GM21723 (cell line): ENCODE data around the gene NRXN3.

Source experiments
- ATAC-seq: cut with Tn5 transposase; IDR thresholded peaks from one replicate; pipeline ENCODE4 v1.9.1; 2021; ENCODE audit warnings: mild to moderate bottlenecking, moderate library complexity; ENCODE audit not compliant: unreplicated experiment

Gene NRXN3

DNA sequence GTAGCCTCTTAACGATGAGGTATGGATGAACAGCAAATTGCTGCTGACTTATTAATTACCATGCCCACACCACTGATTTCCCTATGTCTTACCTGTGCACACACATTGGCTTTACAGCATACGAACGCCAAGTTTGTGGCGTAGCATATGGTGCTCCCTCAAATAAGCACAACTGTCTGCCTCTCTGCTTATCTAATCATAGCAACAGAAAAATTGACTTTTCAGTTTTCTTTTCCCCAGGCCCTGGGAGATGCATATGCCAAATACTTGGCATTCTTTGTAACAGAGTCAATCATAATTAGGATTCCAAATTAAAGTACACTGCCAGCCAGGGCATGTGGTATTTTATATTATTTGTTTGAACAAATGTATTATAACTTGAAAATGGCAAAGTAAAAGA is 1415.7 kb downstream of the NRXN3 start:
- no peak for ATAC-seq

DNA sequence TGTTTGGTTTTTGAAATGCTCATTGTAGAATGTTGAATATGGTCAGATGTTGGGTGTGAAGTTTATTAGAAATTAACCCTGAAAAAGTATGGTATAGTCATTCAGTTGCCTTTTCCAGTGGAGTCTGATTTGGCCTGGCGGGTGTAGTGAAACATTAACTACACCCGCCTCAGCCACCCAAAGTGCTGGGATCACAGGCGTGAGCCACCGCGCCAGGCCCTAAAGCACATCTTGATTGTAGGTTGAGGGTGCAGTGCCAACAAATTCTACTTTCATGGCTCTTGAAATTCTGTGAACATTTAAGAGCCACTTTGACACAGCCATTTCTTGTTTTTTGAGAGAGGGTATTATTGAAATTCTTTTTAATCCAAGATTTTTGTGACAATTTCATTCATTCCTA is 1416.2 kb downstream of the NRXN3 start:
- no peak for ATAC-seq

DNA sequence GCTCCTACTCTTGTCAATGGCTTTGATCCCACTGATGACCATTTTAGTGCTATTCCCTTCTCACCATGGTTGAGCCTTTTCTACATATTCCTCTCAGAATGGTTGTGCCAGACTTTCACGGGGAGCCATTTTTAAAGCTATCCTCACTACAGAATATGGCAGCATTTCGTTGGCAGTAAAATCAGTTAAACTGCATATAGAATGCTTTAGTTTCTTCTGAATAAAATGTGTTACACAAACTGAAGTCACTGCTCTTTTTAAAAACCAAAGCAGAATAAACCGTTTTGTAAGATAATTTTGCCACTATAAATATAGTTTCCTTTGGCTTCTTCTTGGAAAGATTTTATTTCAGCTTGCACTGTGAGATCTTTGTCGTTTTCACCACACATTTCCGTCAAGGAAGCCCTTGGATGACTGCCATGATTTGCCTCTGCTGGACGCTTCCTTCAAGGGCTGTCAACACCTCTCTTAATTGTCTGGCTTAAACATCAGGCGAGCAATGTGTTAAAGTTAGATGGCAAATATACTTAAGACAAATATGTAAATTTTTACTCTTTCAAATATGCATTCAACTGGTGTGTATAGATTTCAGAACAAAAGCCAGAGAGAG is 1416.9 kb downstream of the NRXN3 start:
- no peak for ATAC-seq

DNA sequence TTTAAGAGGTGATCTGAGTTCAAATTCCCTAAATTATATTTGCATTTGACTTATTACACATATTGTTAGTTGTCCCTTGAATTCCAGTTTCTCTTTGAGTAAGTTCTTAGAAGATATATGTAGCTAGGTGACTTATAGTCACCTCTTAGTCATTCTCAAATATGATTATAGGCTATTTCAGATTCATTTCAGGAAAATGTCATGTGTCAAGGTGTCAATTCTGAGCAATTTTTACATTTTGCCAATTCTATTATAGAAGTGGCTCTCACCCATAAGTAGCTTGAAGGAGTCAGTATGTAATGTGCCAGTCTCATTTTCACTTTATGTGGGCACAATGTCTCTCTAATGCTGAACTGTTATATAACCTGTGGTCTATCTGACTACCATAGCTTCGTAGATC is 1417.7 kb downstream of the NRXN3 start:
- ATAC-seq, result no peak

DNA sequence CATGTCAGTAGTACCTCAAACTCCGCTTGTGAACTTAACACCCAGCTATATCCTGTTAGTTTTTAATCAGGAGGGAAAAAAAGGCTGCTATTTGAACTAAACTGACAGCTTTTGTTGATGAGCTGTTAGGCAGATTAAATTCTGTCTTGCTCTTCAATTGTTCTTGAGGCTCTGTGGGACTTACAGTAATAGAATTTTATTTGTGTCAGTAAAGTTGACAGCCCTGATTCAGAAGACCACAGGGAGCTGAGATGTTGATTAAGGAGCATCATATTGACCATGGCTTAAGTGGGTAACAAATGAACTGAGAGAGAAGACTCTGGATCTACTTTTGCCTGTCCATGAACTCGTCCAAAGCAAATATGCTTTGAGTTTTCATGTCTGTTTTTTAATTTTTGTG is 1418.2 kb downstream of the NRXN3 start:
- no peak for ATAC-seq

DNA sequence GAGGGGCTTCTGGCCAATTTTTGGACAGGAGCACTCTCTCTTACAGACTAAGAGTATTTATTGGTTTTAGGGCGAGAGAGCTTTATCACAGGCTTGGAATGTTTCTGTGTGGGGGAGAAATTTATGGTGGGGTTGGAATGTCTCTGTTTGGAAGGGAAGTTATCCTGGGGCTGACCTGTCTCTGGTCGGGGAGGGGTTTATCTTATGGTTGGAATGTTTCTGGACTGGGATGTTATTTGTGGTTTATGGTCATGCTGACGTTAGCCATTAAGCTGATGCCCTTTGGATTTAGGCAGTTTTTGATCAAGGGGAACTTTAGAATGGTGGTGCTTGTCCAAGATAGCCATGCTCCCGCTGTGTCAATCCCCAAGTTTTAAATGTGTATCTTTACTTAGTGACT is 1426.4 kb downstream of the NRXN3 start:
- no peak for ATAC-seq

DNA sequence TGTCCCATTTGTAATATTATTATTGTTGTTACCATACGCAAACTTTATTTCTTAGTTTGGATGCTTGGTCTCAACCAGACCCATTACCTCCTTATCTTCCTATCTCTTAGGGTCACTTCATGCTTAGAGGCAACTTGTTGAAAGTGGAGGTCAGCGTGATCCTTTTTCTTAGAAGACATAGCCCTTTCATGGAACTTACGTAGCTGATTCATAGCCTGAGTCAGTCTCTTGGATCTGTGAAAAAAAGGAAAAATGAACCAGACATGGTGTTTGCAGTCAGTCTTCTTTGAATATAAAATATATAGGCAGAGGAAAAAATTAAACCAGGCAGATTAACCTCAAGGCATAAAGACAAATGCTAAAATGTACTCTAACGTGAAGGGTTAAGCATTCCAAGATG is 1427.4 kb downstream of the NRXN3 start:
- no peak for ATAC-seq

DNA sequence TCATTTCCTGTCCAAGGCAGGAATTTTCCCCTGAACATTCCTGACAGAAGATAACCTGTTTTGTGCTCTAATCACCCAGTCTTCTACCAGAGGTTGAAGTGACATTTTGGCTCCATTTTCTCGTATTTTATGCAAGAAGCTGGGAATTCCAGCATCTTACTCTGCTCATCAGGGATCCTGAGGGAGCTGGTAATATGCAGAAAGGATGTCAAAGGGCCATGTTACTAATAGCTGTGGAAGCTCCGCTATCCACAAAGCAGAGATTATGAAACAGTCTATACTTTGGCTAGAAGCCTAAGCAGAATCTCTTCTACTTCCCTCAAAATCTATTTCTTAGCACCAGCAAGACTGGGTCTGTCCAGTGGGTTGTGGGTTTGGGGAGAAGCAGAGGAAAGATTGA is 1428.2 kb downstream of the NRXN3 start:
- no peak for ATAC-seq

DNA sequence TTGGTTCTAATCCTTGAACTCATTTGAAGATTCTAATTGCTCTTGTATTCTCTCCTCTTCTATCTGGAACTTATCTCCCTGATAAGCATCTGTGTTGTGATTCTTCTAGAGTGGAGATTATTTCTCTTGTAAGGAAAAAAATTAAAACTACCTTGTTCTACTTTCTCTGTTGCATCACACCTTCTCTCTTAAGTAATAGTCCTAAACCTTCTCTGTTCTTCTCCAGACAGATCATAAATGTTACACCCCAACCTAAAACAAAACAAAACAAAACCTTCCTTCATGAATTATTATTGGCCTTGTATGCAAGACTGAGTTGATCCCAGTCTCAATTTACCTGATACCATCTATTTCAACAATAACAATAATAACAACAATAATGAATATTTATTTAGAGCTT is 1429.1 kb downstream of the NRXN3 start:
- ATAC-seq, result no peak

DNA sequence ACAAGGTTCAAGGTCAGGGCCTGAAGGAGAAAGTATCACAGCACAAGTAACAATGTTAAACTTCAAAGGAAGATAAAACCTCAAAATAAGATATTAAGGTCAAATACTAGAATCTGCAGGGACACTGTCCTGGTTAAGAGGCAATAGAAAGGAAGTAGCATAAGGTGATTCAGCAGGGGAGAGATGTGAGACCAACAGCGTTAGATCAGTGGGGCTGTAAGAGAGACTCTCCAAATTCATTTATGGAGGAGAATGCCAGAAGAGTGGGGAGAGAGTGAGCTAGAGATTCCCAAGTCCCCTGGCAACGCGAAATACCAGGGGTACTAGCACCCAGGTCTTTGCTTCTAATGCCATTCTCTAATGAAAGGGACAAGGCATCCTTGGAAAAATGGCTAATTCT is 1430.2 kb downstream of the NRXN3 start:
- no peak for ATAC-seq

DNA sequence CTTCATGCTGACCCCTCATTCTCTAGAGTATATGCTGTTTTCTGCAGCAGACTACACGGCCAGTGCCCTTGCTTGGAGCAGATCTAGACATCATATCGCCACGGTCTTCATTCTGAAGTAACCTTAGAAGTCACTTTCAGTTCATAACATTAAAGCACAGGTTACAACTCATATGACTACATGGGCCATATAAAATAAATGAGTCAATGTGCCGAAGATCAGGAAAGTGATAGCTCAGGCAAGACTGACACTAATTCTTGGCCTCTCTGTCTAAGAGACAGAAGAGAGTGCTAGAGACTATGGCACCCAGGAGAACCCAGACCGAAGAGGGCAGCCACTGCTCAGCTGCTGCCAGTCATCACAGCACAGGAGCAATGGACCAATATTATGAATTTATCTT is 1431.4 kb downstream of the NRXN3 start:
- no peak for ATAC-seq

DNA sequence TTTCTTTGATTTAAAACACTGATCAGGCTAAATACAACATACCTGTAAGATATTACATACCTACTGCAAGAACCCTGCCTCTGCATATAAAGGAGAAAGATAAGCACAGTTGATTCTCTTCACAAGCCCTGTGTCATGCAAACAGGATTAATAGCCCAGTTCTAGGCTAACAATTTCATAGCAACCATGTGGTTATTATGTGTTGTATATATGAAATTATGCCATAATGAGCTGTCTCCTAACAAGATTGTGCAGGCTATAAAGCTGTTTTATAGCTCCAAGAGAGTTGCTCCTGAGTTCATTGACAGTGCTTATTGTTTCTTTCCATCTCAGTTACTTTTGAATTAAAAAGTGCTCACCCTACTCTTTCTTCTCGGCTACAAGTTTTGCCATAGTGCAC is 1431.9 kb downstream of the NRXN3 start:
- no peak for ATAC-seq

DNA sequence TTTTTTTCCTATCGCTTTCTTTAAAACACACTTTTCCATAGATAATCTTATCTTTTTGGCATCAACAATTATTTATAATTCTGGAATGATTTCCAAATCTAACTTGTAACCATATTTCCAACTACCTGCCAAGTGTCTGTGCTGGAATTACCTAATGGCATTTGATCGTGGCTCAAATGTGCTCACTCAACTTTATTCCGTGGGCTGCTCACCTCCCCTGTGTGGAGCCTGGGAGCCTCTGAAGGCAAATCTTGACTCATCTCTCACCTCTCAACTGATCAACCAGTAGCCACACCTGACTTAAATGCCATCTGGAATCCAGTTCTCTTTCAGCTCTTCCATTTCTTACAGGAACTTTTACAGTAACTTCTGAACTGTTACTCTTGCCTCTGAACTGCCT is 1432.6 kb downstream of the NRXN3 start:
- no peak for ATAC-seq

DNA sequence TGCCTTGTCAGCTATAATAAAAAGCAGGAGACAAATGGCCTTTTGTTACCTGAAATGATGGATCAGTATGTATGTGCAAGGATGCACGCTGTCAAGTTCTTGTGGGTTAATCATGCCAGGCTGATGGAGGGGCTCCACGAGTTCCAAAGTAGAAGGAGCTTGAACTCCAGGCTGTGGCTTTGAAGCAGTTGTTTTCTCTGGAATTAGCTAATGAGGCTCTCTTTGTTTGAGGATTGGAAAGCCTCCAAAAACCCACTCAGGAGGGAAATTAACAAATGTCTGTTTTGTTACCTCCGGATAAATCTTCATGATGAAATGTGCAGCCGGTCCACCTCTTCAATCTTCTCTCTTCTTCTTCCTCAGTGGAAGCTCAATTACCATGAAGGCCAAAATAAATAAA is 1435.7 kb downstream of the NRXN3 start:
- ATAC-seq, result no peak

DNA sequence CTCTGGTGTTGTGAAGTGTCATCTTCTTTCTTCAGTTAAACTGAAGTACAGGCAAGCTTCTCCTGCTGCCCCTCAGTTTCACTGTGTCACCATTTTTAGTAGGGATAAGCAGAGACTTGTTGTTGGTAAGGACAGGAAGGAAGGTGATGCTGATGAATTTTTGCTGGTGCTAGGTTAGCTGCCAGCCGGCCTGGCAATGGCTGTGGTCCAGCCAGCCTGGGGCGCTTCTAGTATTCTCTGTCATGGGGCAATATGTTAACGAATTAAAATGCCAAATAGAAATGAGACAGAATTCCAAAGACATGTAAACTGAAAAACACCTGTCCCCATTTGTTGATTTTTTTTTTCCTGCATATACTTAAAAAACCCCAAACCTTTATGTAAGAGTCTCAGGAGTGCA is 1438.3 kb downstream of the NRXN3 start:
- ATAC-seq, result no peak

DNA sequence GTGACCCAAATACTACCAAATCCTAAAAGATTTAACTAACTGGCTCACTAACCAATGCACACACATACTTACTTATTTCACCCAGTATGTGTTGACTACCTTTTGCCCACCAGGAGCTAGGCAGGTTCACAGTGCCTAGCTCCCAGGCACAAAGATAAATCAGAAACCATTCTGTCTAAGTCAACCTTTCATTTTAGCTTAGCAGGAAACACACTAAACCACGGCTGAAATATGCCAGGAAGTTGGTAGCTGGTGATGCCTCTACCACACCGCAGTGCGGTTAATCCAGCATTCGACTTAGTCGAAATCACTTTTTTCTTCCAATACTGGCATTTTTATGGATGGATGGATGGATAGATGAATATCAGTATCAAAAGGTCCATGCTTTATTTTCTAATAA is 1443.5 kb downstream of the NRXN3 start:
- ATAC-seq, result no peak

DNA sequence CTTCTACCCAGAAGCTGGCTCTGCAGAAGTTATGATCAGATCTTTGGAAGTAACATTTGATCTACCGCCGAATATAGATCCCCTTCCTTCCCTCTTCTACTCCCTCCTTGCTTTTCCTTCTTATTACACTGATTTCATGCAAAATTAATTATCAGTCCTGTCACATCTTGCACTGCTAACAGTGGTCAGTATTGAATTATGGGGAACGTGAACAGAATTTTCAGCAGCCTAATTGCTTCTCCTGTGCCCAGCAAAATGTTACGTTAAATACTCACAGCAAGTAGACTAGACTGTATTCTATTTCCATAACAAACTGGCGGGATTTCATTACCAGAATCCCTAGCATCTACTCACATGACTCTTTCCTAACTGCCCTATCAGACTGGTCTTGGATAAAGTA is 1444.3 kb downstream of the NRXN3 start:
- no peak for ATAC-seq

DNA sequence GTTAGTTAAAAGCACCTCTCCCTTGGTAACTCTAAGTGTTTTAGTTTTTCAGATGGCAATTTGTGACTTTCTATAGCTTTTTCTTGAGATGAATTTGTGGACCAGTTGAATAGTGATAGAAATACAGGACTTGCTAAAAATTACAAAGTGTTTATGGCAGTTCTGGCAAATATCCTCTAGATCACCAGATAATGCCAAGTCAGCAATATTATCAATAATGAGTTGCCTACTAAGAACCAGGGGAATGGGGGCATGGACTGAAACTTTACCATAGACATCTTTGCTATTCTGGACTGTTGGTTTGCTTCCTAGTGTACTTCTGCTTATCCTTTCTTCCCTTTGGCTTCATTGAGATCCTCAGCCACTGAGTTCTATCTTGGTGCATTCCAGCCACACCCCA is 1456.9 kb downstream of the NRXN3 start:
- no peak for ATAC-seq

DNA sequence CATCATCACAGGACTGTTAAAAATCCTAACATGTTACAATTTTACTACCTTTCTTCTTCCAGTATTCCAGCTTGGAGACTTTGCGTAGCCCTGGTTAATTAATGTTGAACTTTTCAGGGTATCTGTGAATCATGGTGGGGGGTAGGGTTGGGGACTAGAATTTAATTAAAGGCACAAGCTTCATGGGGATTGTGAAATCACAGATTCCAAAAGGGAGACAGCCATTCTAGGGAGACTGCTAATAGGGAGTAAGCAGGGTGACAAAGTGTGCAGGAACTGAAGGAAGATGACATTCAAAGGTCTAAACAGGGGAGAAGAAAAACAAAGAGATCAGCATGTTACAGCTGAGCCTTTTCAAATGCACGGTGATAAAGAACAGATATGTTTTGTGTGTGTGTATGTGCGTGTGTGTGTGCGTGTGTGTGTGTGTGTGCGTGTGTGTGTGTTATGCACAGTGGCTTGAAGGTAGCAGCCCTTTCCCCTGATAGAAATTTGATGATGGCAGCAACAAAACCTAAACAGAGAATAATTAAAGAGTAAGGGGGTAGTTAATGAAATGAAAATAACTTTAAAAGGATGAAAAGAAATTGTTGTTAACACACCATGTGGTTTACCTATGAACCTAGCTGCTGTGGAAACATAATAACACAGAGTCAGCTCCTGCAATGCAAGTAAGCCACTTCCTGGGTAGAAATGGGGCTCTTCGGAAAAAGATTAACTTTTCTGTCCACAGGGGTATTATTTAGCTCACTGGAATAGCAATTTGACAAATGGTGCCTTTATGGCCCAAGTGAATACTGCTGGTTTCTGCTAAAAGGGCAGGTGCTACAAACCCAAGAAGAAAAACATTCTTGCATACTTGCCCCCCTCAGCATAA is 1459.5 kb downstream of the NRXN3 start:
- ATAC-seq, result no peak

DNA sequence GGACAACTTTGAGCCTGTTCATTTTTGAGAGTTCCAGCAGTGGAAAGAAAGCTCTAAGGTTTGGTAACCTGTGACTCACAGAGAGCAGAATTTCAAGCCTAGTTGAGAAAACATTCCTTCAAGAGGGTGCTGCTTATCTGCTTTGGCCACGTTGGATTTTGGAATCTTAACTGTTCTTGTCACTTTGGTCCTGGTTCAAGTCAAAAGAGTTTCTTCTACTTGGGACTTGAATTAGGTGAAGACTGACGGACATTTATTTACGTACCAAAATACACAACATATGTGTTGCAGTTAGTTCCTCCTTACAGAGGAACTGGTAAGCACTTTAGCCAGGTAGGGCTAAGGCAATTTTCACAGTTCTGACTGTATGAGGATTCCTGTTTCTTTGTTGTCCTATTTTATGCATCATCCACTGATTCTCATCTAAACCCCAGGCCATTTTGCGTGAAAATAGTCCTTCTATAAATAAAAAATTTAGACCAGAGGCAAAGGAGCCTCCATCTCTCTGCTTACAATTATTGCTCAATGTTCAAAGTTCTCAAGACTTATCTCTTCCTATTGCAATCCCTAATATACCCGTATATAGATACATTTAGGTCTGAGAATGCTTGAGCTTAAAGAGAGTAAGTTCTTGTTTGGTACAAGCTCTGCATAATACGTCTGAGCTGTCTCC is 1460.3 kb downstream of the NRXN3 start:
- ATAC-seq, result no peak

DNA sequence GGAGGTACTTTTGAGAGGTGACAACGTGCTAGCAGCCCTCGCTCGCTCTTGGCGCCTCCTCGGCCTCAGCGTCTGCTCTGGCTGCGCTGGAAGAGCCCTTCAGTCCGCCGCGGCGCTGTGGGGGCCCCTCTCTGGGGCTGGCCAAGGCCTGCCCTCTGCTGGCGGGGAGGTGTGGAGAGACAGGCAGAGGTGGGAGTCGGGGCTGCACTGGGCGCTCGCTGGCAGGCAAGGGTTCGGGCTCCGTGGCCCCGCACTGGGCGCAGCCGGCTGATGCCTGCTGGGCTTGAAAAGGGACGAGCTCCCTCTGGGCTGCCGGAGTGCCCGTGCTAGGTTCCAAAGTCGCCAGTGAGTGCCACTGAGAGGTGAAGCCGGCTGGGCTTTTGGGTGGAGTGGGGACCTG is 1461.1 kb downstream of the NRXN3 start:
- ATAC-seq, result no peak

DNA sequence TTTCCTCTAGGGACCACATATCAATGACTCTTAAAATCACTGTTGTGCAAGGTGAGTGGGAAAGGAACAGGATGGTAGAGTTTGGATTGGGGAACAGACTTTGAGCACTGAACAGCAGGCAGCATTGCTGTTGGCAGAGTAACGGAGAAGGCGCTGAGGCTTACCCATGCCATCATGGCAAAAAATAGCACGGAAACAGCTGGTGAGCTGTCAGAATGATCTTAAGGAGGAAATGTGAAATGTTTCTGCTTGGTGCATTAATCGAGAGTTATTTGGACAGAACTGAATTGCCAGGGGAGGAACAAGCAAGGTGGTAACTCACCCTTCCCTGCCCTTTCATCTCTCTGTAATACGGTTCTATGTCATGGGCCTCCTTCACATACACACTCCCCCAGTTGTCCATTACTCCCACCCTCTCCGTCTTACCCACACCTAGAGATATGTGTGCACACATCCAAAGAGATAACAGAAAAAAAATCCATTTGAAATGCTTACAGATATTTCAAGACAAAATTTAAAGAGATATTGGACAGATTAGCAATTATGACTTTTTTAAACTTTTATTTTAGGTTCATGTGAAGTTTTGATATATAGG is 1468.6 kb downstream of the NRXN3 start:
- ATAC-seq, result no peak
